Measurements from ENCODE around the gene SMPD3. TPM values are rescaled to one million over a fixed set of nuclear protein-coding genes. Genes with fewer than 3 reads are reported as not detected.

Gene SMPD3
- total RNA-seq, 2 experiments from 2014 or later: 0.89 to 1.1 TPM

DNA sequence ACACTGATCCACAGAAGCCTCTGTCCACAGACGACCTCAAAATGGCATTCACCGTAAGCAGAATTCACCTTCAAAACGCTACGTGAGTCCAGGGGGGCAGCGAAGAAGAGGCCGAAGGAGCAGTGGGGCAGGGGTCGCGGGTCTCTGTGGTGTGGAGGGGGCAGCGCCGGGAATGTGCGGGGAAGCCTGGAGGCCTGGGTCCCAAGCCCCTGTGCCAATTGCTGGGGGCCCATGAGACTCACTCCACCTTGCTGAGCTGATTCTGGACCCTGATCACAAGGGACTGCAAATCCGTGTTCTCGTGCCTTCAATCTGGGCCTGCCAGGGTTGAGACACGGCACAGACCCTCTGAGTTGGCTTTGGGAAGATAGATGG is 43.3 kb upstream of the SMPD3 start:
- no peak overlapping the region for H3K4me3 ChIP-seq (ENCODE audit: low read length)
- H3K36me3 ChIP-seq (ENCODE audit: insufficient read depth, low read length): no peaks in the 10 kb centered on the region
- Mint-ChIP-seq H3K4me3 (no peak overlapping the region), H3K27me3 (no peaks in the 10 kb centered on the region), H3K36me3 (ENCODE audit: low read depth) (no peaks in the 10 kb centered on the region), H3K9me3 (no peaks in the 10 kb centered on the region), H3K4me1 (ENCODE audit: low read depth) (no peaks in the 10 kb centered on the region), H3K27ac (no peak overlapping the region)
- DNase-seq: no peak
- H3K27me3 ChIP-seq (ENCODE audit: control insufficient read depth in 1 of 2, insufficient read depth in 2 of 2, low read length in 2 of 2): no peaks in the 10 kb centered on the region
- TF ChIP-seq, protein P1, sequence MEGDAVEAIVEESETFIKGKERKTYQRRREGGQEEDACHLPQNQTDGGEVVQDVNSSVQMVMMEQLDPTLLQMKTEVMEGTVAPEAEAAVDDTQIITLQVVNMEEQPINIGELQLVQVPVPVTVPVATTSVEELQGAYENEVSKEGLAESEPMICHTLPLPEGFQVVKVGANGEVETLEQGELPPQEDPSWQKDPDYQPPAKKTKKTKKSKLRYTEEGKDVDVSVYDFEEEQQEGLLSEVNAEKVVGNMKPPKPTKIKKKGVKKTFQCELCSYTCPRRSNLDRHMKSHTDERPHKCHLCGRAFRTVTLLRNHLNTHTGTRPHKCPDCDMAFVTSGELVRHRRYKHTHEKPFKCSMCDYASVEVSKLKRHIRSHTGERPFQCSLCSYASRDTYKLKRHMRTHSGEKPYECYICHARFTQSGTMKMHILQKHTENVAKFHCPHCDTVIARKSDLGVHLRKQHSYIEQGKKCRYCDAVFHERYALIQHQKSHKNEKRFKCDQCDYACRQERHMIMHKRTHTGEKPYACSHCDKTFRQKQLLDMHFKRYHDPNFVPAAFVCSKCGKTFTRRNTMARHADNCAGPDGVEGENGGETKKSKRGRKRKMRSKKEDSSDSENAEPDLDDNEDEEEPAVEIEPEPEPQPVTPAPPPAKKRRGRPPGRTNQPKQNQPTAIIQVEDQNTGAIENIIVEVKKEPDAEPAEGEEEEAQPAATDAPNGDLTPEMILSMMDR (IDR thresholded peaks at IDR 0.05): no peak
- POLR2A ChIA-PET: no interaction called here
- peaks cover 0 to 11% of the 10 kb centered on the region in 2 experiments for H3K9me3 ChIP-seq (ENCODE audit: control insufficient read depth in 1 of 2, insufficient read depth in 1 of 2, low read length in 2 of 2)
- intact Hi-C loops (cut with DNase I, micrococcal nuclease): no loop called here
- H3K4me1 ChIP-seq (ENCODE audit: insufficient read depth, low read length): no peaks in the 10 kb centered on the region
- no peak overlapping the region for H3K27ac ChIP-seq (ENCODE audit: low read depth in 1 of 2, low read length in 2 of 2)
- no peak for ATAC-seq (ENCODE audit: poor library complexity)
- CTCF ChIA-PET: no interaction called here

DNA sequence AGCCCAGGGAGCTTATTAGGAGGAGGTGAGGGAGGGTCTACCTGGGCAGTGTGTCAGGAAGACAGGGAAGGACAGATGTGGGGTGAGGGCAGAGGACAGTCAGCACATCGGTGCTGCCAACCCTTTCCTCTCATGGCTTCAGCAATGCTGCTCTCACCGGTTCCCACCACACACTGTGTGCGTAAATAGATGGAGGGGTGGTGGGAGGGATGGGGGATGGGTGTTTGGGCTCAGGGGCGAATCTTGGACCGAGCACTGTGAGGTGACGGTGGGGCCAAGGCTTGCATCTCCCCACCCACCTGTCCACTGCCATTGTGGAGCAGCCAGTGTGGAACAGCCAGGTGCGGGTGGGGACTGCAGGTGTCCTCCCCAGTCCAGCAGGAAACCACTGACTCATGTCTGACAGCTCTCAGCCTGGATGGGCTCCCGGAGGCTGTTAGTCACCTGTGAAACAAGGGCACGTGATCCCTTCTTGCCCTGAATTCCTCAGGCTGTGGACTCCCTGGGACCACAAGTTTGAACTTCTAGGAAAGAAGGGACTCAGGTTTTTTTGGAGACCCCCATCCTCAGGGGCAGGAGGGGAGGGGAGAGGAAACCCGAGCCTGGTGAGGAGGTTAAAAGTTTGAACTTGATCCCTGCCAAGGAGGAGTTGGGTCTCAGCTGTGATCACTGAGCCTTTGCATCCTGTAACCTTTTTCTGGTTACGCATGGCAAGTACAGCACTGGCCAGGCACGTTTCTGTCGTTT is 42.7 kb upstream of the SMPD3 start:
- Histone ChIP-seq H3K4me3 (ENCODE audit: low read length) (no peak overlapping the region), H3K27me3 (ENCODE audit: control insufficient read depth in 1 of 2, insufficient read depth in 2 of 2, low read length in 2 of 2) (no peaks in the 10 kb centered on the region), H3K4me1 (ENCODE audit: insufficient read depth, low read length) (no peaks in the 10 kb centered on the region), H3K9me3 (ENCODE audit: control insufficient read depth in 1 of 2, insufficient read depth in 1 of 2, low read length in 2 of 2) (peaks cover 0 to 11% of the 10 kb centered on the region in 2 experiments), H3K27ac (ENCODE audit: low read depth in 1 of 2, low read length in 2 of 2) (no peak overlapping the region), H3K36me3 (ENCODE audit: insufficient read depth, low read length) (no peaks in the 10 kb centered on the region)
- no peaks in the 10 kb centered on the region for H3K4me1 Mint-ChIP-seq (ENCODE audit: low read depth)
- H3K27me3 Mint-ChIP-seq: no peaks in the 10 kb centered on the region
- H3K4me3 Mint-ChIP-seq: no peak overlapping the region
- ChIA-PET CTCF (no interaction called here), POLR2A (no interaction called here)
- TF ChIP-seq, protein P1 (IDR thresholded peaks at IDR 0.05): no peak
- H3K27ac Mint-ChIP-seq: no peak overlapping the region
- no peak for ATAC-seq (ENCODE audit: poor library complexity)
- H3K36me3 Mint-ChIP-seq (ENCODE audit: low read depth): no peaks in the 10 kb centered on the region
- no peaks in the 10 kb centered on the region for H3K9me3 Mint-ChIP-seq
- intact Hi-C loops (cut with DNase I, micrococcal nuclease): no loop called here
- no peak for DNase-seq

DNA sequence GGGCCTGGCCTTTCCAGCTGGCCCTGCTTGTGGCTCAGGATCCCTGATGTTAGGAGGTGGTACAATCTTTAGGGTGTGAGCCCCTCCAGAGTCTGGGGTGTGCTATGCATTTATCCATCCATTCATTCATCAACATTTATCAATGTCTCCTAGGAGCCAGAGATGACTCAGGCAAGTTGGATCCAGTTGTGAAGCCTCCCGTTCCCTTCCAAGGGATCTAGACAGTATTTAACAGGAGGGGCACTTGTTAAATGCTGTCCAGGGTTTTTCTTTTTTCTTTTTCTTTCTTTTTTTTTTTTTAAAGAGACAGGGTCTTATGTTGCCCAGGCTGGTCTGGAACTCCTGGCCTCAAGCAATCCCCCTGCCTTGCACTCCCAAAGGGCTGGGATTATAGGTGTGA is 42.0 kb upstream of the SMPD3 start:
- intact Hi-C loops (cut with DNase I, micrococcal nuclease): no loop called here
- Mint-ChIP-seq H3K27me3 (no peaks in the 10 kb centered on the region), H3K9me3 (no peaks in the 10 kb centered on the region), H3K36me3 (ENCODE audit: low read depth) (no peaks in the 10 kb centered on the region), H3K4me3 (no peak overlapping the region), H3K27ac (no peak overlapping the region), H3K4me1 (ENCODE audit: low read depth) (no peaks in the 10 kb centered on the region)
- Histone ChIP-seq H3K27me3 (ENCODE audit: control insufficient read depth in 1 of 2, insufficient read depth in 2 of 2, low read length in 2 of 2) (no peaks in the 10 kb centered on the region), H3K4me1 (ENCODE audit: insufficient read depth, low read length) (no peaks in the 10 kb centered on the region), H3K4me3 (ENCODE audit: low read length) (no peak overlapping the region), H3K27ac (ENCODE audit: low read depth in 1 of 2, low read length in 2 of 2) (no peak overlapping the region), H3K36me3 (ENCODE audit: insufficient read depth, low read length) (no peaks in the 10 kb centered on the region), H3K9me3 (ENCODE audit: control insufficient read depth in 1 of 2, insufficient read depth in 1 of 2, low read length in 2 of 2) (peaks cover 0 to 11% of the 10 kb centered on the region in 2 experiments)
- CTCF ChIA-PET: no interaction called here
- ATAC-seq (ENCODE audit: poor library complexity) (no peak), DNase-seq (no peak)
- TF ChIP-seq, protein P1 (IDR thresholded peaks at IDR 0.05): no peak
- POLR2A ChIA-PET: no interaction called here
